ENCODE measurements around the gene TRIO.

The TRIO gene

DNA sequence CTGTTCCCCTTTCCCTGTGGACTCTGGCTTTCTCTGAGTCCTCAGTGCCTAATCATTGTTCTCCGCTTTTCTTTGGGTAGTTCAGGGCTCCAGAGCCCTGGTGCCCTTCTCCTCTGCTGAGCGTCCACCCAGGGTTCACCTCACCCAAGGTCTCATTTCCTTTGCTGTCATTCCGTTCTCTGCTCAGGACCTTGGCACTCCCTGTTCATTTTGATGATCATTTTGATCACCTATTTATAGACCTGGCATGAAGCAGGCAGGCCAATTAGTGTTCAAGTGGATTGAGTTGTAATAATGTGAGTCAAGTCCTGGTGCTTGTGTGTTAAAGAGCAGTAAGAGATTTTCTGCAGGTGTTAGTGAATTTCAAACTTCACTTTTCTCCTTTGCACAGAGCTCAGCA lies 3.6 kb downstream of the TRIO start:
- Mint-ChIP-seq H3K27me3 (ENCODE audit: low read depth) (peaks cover 64% of the 10 kb centered on the region), H3K4me1 (ENCODE audit: low read depth) (peaks cover 7% of the 10 kb centered on the region), H3K36me3 (ENCODE audit: low read depth) (no peaks in the 10 kb centered on the region), H3K9me3 (no peaks in the 10 kb centered on the region), H3K27ac (no peak overlapping the region), H3K4me3 (no peak overlapping the region)
- DNase-seq (ENCODE audit: low spot score) = no peak

DNA sequence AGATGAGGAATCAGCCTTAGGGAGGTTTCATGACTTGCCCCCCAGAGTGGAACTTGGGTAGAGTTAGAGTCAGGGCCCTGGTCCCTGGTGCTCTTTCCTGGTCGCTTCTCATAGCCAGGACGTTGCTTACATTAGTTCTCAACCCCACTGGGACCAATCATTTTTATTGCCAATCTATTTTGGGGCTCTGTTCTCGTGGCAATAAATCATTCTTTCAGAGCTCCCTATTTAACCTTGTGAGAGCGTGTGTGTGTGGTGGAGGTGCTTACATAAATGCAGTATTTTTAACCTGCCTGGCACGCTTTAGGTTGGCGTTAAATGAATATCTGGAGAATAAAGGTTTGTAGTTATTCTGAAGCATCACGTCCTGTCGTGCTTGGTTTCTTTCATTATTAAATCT lies 4.1 kb downstream of the TRIO start:
- peaks cover 59% of the 10 kb centered on the region for H3K27me3 Mint-ChIP-seq (ENCODE audit: low read depth)
- no peak overlapping the region for H3K4me3 Mint-ChIP-seq
- H3K27ac Mint-ChIP-seq = no peak overlapping the region
- no peaks in the 10 kb centered on the region for H3K9me3 Mint-ChIP-seq
- DNase-seq (ENCODE audit: low spot score) = no peak
- peaks cover 7% of the 10 kb centered on the region for H3K4me1 Mint-ChIP-seq (ENCODE audit: low read depth)
- H3K36me3 Mint-ChIP-seq (ENCODE audit: low read depth) = no peaks in the 10 kb centered on the region

DNA sequence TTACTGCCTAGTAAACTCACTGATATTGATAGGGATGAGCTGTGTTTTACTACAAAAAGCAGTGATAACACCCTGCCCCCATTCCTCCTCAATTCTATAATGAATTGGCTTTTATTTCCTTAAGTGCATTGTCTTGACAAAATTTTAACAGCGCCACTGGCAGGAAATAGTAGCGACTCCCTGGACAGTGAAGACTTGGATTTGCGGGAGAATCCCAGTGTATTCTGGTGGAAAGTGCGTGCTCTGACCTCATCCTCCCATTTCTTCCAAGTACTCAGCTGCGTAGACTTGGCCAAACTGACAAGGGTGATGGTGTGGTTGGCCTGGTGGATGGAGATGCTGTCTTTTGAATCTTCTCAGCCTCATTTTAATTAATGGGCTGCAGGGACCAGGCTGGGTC lies 5.3 kb downstream of the TRIO start:
- Mint-ChIP-seq H3K27ac (no peak overlapping the region), H3K27me3 (ENCODE audit: low read depth) (peaks cover 55% of the 10 kb centered on the region), H3K36me3 (ENCODE audit: low read depth) (no peaks in the 10 kb centered on the region), H3K4me3 (no peak overlapping the region), H3K9me3 (no peaks in the 10 kb centered on the region), H3K4me1 (ENCODE audit: low read depth) (peaks cover 4% of the 10 kb centered on the region)
- DNase-seq (ENCODE audit: low spot score) = no peak

GRCh38 chr5:14148890-14149671 lies 5.9 kb downstream of the TRIO start:
- H3K9me3 Mint-ChIP-seq = no peaks in the 10 kb centered on the region
- no peak overlapping the region for H3K4me3 Mint-ChIP-seq
- H3K27ac Mint-ChIP-seq = no peak overlapping the region
- no peaks in the 10 kb centered on the region for H3K36me3 Mint-ChIP-seq (ENCODE audit: low read depth)
- DNase-seq (ENCODE audit: low spot score) = no peak
- peaks cover 4% of the 10 kb centered on the region for H3K4me1 Mint-ChIP-seq (ENCODE audit: low read depth)
- peaks cover 54% of the 10 kb centered on the region for H3K27me3 Mint-ChIP-seq (ENCODE audit: low read depth)

- Mint-ChIP-seq H3K9me3 (no peaks in the 10 kb centered on the region), H3K4me3 (no peak overlapping the region), H3K36me3 (ENCODE audit: low read depth) (no peaks in the 10 kb centered on the region), H3K27me3 (ENCODE audit: low read depth) (peaks cover 51% of the 10 kb centered on the region), H3K27ac (no peak overlapping the region), H3K4me1 (ENCODE audit: low read depth) (peaks cover 4% of the 10 kb centered on the region)
- no peak for DNase-seq (ENCODE audit: low spot score)
These were observed 6.6 kb downstream of the TRIO start for GRCh38 chr5:14149672-14150274.

- peaks cover 36% of the 10 kb centered on the region for H3K27me3 Mint-ChIP-seq (ENCODE audit: low read depth)
- no peaks in the 10 kb centered on the region for H3K36me3 Mint-ChIP-seq (ENCODE audit: low read depth)
These were observed 8.3 kb downstream of the TRIO start for GRCh38 chr5:14151416-14151815.

DNA sequence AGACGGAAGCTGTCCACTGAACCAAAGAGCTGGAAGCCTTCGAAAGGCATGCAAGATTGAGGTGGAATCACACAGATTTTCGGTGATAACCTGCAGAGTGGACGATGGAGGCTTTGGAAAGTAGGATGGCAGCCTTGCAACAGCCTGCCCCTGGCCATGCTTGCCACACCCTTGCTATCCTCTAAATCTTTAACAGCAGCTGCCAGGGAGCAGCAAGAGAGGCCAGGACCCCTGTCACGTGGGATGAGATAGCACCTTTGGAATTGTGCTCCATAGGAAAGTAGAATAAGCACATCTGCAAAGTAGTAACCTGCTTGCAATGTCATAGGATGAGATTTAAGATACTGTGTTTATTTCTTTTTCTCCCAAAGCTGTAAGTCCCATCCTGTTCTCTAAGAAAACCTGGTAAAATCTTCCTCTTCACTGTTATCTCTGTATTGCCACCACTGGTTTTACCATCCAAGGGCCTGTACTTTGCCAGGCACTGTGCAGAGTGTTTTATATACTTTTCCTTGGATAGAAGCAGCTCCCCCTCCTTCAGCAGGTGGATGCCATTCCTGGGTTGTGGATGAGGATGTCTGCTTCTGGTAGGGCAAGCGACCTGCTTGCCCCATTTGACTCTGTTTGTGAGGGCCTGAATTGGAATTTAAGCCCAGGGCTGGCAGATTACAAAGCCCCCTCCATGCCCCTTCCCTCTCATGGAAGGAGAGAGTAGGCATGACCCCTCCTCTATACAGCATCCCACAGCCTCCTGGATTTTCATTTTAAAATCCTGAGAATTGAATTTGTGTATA lies 10.1 kb downstream of the TRIO start:
- Mint-ChIP-seq H3K27ac (no peak overlapping the region), H3K36me3 (ENCODE audit: low read depth) (no peaks in the 10 kb centered on the region), H3K4me3 (no peak overlapping the region), H3K9me3 (no peaks in the 10 kb centered on the region), H3K27me3 (ENCODE audit: low read depth) (peaks cover 22% of the 10 kb centered on the region), H3K4me1 (ENCODE audit: low read depth) (no peaks in the 10 kb centered on the region)
- DNase-seq (ENCODE audit: low spot score) = no peak

More at GRCh38 chr5:14151416-14151815, 8.3 kb downstream of the TRIO start:
- Mint-ChIP-seq H3K4me3 (no peak overlapping the region), H3K9me3 (no peaks in the 10 kb centered on the region), H3K4me1 (ENCODE audit: low read depth) (no peaks in the 10 kb centered on the region), H3K27ac (no peak overlapping the region)
- no peak for DNase-seq (ENCODE audit: low spot score)

DNA sequence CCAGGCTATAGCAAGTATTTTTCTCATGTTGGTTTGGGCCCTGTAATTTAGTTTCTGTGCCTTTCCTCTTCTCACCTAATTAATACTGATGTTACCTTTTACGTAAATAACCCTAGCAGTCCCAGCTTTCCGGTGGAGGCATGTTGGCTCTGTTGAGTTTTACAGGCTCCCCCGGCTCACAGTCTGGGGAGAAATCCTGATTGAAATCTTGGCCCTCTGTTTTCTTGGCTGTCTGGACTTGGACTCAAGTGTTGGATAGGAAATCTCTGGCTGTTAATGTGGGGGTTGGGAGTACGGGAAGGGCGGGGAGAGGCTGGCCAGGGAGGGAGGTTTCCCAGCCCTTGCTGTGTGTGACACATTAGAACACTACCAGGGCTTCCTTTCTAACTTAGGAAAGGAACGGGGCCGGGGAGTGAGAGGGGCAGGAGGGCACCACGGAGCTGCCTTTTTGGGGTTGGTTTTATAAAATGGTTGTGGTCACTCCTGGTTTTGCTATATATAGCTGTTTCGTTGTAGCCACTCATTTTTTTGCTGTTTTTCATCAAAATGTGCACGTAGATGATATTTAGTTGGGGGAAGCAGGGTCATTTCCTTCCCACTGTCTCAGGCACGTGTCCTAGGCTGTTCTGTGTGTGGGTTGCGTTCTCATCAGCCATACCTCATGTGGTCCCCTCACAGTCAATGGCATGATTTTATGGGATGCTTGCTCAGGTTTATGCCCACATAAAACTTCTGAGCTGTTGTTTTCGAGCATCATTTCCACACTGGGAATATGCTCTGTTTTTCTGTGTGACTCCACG lies 11.0 kb downstream of the TRIO start:
- DNase-seq (ENCODE audit: low spot score) = no peak
- no peak overlapping the region for H3K27ac Mint-ChIP-seq
- H3K4me3 Mint-ChIP-seq = no peak overlapping the region
- peaks cover 14% of the 10 kb centered on the region for H3K27me3 Mint-ChIP-seq (ENCODE audit: low read depth)
- H3K9me3 Mint-ChIP-seq = no peaks in the 10 kb centered on the region
- no peaks in the 10 kb centered on the region for H3K4me1 Mint-ChIP-seq (ENCODE audit: low read depth)
- no peaks in the 10 kb centered on the region for H3K36me3 Mint-ChIP-seq (ENCODE audit: low read depth)

- Mint-ChIP-seq H3K4me3 (no peak overlapping the region), H3K27ac (no peak overlapping the region), H3K27me3 (ENCODE audit: low read depth) (peaks cover 5% of the 10 kb centered on the region), H3K4me1 (ENCODE audit: low read depth) (no peaks in the 10 kb centered on the region), H3K36me3 (ENCODE audit: low read depth) (no peaks in the 10 kb centered on the region), H3K9me3 (no peaks in the 10 kb centered on the region)
- no peak for DNase-seq (ENCODE audit: low spot score)
These were observed 11.9 kb downstream of the TRIO start for GRCh38 chr5:14155075-14155474.

GRCh38 chr5:14155739-14156138 lies 12.6 kb downstream of the TRIO start:
- Mint-ChIP-seq H3K4me3 (no peak overlapping the region), H3K27ac (no peak overlapping the region), H3K36me3 (ENCODE audit: low read depth) (no peaks in the 10 kb centered on the region), H3K27me3 (ENCODE audit: low read depth) (peaks cover 2% of the 10 kb centered on the region), H3K4me1 (ENCODE audit: low read depth) (no peaks in the 10 kb centered on the region), H3K9me3 (no peaks in the 10 kb centered on the region)
- DNase-seq (ENCODE audit: low spot score) = no peak

DNA sequence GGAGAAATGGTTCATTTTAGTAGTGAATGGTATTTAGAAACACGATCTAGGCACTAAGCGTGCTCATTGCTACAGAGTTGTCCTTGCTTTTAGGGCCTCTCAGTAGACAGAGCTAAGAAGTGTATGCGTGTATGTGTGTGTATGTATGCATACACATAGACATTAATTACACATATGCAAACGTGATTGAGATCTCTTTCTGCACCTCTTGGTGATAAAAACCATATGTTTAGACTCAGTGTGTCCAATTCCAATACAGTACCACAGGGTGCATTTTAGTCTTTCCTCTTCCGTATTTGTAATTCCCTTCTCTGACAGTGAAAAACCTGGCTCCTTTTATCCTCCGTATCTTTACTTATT lies 13.1 kb downstream of the TRIO start:
- DNase-seq (ENCODE audit: low spot score) = no peak
- Mint-ChIP-seq H3K27me3 (ENCODE audit: low read depth) (no peaks in the 10 kb centered on the region), H3K4me3 (no peak overlapping the region), H3K9me3 (no peaks in the 10 kb centered on the region), H3K36me3 (ENCODE audit: low read depth) (no peaks in the 10 kb centered on the region), H3K27ac (no peak overlapping the region), H3K4me1 (ENCODE audit: low read depth) (no peaks in the 10 kb centered on the region)

DNA sequence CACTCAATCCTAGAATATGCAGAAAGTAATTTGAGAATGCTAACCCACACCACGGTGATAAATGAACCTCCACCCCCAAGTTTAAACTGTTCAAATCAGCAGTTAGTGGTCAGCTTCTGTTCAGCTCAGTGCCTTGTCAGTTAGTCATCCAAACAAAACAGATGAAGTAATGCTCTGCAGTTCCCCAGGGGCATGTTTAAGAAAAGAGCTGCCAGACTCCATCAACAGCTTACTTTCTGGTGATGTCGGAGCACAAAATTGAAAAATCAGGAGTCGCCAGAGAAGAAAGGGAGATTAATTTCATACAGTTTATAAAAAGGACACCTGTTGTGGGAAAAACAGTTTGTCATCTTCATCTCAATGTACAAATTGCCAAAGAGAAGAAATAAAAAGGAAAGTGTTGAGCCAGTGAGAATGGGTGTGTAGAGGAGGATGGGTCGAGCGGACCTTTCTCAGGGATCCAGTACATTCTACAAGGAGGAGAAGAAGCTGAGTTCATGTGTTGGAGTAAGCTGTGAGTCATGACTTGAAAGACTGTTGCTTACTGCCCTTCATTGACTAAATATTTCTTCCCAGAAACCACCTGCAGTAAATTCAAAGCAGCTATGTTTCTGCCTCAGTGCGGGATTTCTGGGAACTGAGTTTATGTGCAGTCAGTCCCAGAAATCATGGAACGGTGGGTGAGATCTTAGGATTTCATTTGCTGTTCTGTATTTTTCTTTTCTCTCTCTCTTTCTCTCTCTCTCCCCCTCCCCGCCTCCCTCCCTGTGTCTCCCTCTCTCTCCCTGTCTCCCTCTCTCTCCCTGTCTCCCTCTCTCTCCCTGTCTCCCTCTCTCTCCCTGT lies 13.7 kb downstream of the TRIO start:
- DNase-seq (ENCODE audit: low spot score) = no peak
- no peaks in the 10 kb centered on the region for H3K9me3 Mint-ChIP-seq
- H3K27ac Mint-ChIP-seq = no peak overlapping the region
- H3K27me3 Mint-ChIP-seq (ENCODE audit: low read depth) = no peaks in the 10 kb centered on the region
- H3K4me3 Mint-ChIP-seq = no peak overlapping the region
- no peaks in the 10 kb centered on the region for H3K36me3 Mint-ChIP-seq (ENCODE audit: low read depth)
- H3K4me1 Mint-ChIP-seq (ENCODE audit: low read depth) = no peaks in the 10 kb centered on the region

DNA sequence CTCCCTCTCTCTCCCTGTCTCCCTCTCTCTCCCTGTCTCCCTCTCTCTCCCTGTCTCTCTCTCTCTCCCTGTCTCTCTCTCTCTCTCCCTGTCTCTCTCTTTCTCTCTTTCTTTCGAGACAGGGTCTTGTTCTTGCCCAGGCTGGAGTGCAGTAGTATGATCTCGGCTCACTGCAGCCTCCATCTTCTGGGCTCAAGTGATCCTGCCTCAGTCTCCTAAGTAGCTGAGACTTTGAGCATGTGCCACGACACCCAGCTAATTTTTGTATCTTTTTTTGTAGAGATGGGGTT lies 14.3 kb downstream of the TRIO start:
- no peaks in the 10 kb centered on the region for H3K36me3 Mint-ChIP-seq (ENCODE audit: low read depth)
- DNase-seq (ENCODE audit: low spot score) = no peak
- H3K9me3 Mint-ChIP-seq = no peaks in the 10 kb centered on the region
- no peak overlapping the region for H3K27ac Mint-ChIP-seq
- no peaks in the 10 kb centered on the region for H3K4me1 Mint-ChIP-seq (ENCODE audit: low read depth)
- no peaks in the 10 kb centered on the region for H3K27me3 Mint-ChIP-seq (ENCODE audit: low read depth)
- H3K4me3 Mint-ChIP-seq = no peak overlapping the region

All from T-helper 2 cell treated with Interferon-gamma antibody and Interleukin-4, amounts not matched to agents 5 μg/mL and 100 μg/mL, for 36 hours (primary cell).